ENCODE measurements around the gene SMAD7. TPM values are rescaled to one million over a fixed set of nuclear protein-coding genes. Genes with fewer than 3 reads are reported as not detected.

Gene SMAD7
- total and polyA plus RNA-seq, 7 donors = 13.2 to 29.1 (median 19.0) TPM

- Histone ChIP-seq H3K36me3 (no peaks in the 10 kb centered on the region), H3K4me3 (no peak overlapping the region), H3K4me1 (peaks cover 0 to 34% (median 29%) of the 10 kb centered on the region in 4 donors), H3K27ac (no peak overlapping the region), H3K27me3 (no peaks in the 10 kb centered on the region), H3K9me3 (no peaks in the 10 kb centered on the region)
- WGBS, 2 donors = 93 to 94% methylated on average over 12 of the region's 12 CpGs
- intact Hi-C loops (cut with DNase I) = no loop called here
- peak; percentile 29 for DNase-seq
- TF ChIP-seq POLR2A (IDR thresholded peaks at IDR 0.05) (no peak), EP300 (IDR thresholded peaks at IDR 0.05) (no peak), POLR2AphosphoS5 (IDR thresholded peaks at IDR 0.05) (no peak), CTCF (IDR thresholded peaks at IDR 0.05) (no peak)
Observed at GRCh38 chr18:48887294-48887904, 63.4 kb downstream of the SMAD7 start.

- Histone ChIP-seq H3K27ac (no peak overlapping the region), H3K27me3 (no peaks in the 10 kb centered on the region), H3K9me3 (no peaks in the 10 kb centered on the region), H3K4me1 (peaks cover 0 to 34% (median 29%) of the 10 kb centered on the region in 4 donors), H3K36me3 (no peaks in the 10 kb centered on the region), H3K4me3 (no peak overlapping the region)
- DNase-seq = peak; percentile 35
- 91 to 93% methylated on average over 8 of the region's 8 CpGs for WGBS, 2 donors
- intact Hi-C loops (cut with DNase I) = no loop called here
- TF ChIP-seq POLR2AphosphoS5 (IDR thresholded peaks at IDR 0.05) (no peak), POLR2A (IDR thresholded peaks at IDR 0.05) (no peak), CTCF (IDR thresholded peaks at IDR 0.05) (no peak), EP300 (IDR thresholded peaks at IDR 0.05) (no peak)
Observed at GRCh38 chr18:48886520-48887293, 64.1 kb downstream of the SMAD7 start.

- peak; percentile 20 for DNase-seq
- Histone ChIP-seq H3K4me3 (no peak overlapping the region), H3K27ac (peak overlapping the region in 1 of 4 donors; percentile 64), H3K4me1 (peaks cover 0 to 34% (median 29%) of the 10 kb centered on the region in 4 donors), H3K27me3 (no peaks in the 10 kb centered on the region), H3K9me3 (no peaks in the 10 kb centered on the region), H3K36me3 (no peaks in the 10 kb centered on the region)
- TF ChIP-seq EP300 (IDR thresholded peaks at IDR 0.05) (no peak), POLR2AphosphoS5 (IDR thresholded peaks at IDR 0.05) (no peak), CTCF (IDR thresholded peaks at IDR 0.05) (no peak)
- intact Hi-C loops (cut with DNase I) = no loop called here
- whole genome bisulfite sequencing, 2 donors = 89 to 96% methylated on average over 7 of the region's 7 CpGs
Observed at GRCh38 chr18:48885924-48886400, 64.8 kb downstream of the SMAD7 start.

- DNase-seq = peak; percentile 52
- Histone ChIP-seq H3K27me3 (no peaks in the 10 kb centered on the region), H3K4me1 (peaks cover 0 to 34% (median 29%) of the 10 kb centered on the region in 4 donors), H3K4me3 (no peak overlapping the region), H3K27ac (peak overlapping the region in 2 of 4 donors; percentile 23 to 64), H3K9me3 (no peaks in the 10 kb centered on the region), H3K36me3 (no peaks in the 10 kb centered on the region)
- WGBS, 2 donors = 93% methylated on average over 11 of the region's 11 CpGs
- TF ChIP-seq POLR2AphosphoS5 (IDR thresholded peaks at IDR 0.05) = no peak
- TF ChIP-seq EP300 (IDR thresholded peaks at IDR 0.05) = no peak
- no peak for TF ChIP-seq CTCF (IDR thresholded peaks at IDR 0.05)
- TF ChIP-seq POLR2A (IDR thresholded peaks at IDR 0.05) = no peak
- intact Hi-C loops (cut with DNase I) = no loop called here
Observed at GRCh38 chr18:48885266-48885923, 65.4 kb downstream of the SMAD7 start.
